GM12801 (cell line): Measurements from ENCODE around the gene PLP1.

Source experiments
- TF ChIP-seq, protein P1 (sequence below): IDR thresholded peaks from one replicate; pipeline ENCODE4 v1.5.1; 2011; ENCODE audit warnings: control low read depth; ENCODE audit not compliant: insufficient read length; ENCODE audit errors: extremely low read depth

PLP1 gene

DNA sequence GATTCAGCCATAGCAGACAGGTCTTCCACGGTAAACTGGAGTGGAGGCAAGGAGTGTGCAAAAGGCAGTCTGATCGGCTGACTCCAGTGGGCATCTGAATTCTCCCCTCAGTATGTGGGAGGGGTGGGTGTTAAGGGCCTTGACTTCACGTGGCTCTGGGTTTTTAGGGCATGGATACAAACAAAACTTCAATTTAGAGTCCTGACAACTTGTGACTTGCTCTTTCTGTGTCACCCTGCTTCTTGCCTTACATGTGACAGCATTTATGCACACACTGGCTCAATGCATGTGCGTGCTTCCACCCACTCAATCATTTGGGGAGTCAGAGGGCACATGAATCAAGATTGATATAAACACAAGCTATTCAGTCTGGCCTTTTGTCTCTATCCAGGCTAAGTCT lies 17.5 kb downstream of the PLP1 start:
- TF ChIP-seq, protein P1, sequence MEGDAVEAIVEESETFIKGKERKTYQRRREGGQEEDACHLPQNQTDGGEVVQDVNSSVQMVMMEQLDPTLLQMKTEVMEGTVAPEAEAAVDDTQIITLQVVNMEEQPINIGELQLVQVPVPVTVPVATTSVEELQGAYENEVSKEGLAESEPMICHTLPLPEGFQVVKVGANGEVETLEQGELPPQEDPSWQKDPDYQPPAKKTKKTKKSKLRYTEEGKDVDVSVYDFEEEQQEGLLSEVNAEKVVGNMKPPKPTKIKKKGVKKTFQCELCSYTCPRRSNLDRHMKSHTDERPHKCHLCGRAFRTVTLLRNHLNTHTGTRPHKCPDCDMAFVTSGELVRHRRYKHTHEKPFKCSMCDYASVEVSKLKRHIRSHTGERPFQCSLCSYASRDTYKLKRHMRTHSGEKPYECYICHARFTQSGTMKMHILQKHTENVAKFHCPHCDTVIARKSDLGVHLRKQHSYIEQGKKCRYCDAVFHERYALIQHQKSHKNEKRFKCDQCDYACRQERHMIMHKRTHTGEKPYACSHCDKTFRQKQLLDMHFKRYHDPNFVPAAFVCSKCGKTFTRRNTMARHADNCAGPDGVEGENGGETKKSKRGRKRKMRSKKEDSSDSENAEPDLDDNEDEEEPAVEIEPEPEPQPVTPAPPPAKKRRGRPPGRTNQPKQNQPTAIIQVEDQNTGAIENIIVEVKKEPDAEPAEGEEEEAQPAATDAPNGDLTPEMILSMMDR, result no peak

DNA sequence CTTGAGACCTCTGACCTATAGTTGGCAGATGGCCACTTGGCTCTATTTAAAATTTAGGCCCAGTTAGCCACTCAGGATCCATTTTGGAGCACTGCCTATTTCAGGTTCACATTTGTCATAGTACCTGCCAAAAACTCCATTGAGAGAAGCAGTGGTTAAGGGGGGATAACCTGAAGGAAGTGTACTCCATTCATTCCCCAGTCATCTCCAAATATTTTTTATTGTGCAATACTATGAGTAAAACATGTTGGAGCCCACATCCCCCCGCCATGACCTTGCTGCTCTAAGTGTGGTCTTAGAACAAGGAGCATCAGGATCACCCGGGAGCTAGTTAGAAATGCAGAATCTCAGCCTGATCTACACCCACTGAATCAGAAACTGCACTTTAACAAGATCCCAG lies 21.1 kb downstream of the PLP1 start:
- TF ChIP-seq, protein P1, result no peak

DNA sequence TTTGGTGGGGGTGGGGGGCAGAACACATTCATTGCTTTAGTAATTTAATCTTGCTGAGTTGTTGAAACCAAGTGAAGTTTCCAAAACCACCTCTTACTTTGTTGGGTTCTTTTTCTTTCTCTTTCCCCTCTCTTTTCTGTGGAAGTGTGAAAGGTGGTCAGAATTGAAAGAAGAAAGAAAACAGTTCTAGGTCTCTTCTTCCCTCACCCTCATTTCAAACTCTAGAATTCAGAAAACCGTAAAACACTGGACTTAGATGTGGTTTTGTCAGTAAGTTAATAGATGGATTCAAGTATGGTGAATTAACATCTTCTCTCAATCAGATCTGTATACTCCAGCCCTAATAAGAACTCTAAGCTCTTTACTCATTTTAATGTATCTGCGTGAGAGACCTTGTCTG lies 23.7 kb downstream of the PLP1 start:
- TF ChIP-seq, protein P1, result no peak

DNA sequence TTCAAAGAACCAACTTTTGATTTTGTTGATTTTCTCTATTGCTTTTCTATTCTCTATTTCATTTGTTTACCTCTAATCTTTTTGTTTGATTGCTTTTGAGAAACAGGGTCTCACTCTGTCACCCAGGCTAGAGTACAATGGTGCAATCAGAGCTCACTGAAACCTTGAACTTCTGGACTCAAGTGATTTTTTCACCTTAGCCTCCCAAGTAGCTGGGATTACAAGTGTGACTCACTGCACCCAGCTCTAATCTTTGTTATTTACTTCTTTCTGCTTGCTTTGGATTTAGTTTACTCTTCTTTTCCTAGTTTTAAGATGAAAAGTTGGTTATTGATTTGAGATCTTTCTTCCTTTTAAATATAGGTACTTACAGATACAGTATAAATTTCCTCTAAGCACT lies 29.2 kb downstream of the PLP1 start:
- TF ChIP-seq, protein P1, result no peak

GRCh38 chrX:103806862-103807474 lies 30.3 kb downstream of the PLP1 start:
- TF ChIP-seq, protein P1, result no peak

DNA sequence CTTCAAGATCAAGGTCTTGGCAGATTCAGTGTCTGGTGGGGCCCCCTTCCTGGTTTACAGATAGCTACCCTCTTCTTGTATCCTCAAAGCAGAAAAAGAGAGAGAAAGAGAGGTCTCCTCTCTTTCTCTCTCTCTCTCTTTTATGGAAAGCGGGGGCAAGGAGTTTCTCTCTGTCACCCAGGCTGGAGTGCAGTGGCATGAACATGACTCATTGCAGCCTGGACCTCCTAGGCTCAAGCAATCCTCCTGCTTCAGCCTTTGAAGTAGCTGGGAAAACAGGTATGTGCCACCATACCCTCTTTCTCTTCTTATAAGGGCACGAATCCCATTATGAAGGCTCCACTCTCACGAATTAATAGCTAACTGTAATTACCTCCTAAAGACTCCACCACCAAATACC lies 35.2 kb downstream of the PLP1 start:
- TF ChIP-seq, protein P1, result no peak

- TF ChIP-seq, protein P1, result no peak
These were observed 40.9 kb downstream of the PLP1 start for GRCh38 chrX:103817502-103817901.
